HG03521 (cell line): ENCODE results near the gene PRB2.
"Not testable (repeated sequence)": the region's sequence is repeated elsewhere in the genome, so short reads cannot be mapped to it uniquely, and the experiment has no call there.

Source experiments
- ATAC-seq: cut with Tn5 transposase; IDR thresholded peaks from one replicate; pipeline ENCODE4 v1.9.1; 2021; ENCODE audit warnings: mild to moderate bottlenecking, moderate library complexity; ENCODE audit not compliant: unreplicated experiment

The PRB2 gene

DNA sequence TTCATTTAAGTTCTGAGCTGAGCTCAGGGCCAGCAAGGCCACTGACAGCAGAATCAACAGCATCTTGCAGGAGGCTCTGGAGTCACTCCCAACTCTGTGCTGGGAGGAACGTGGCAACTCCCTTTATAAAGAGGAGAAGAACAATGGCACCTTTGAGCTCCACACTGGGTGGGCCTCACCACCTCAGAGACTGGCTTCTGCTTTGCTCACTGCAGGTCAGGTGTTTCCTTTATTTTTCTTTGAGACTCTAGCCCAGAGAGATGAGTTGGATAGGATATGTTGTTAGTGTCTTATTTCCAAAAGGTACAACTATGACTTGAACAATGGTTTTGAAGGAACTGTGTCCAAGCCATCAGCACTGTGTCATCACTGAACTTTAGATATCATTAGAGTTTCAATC, at the start of gene PRB2:
PRB2 (minus strand) TSS at position 101 of the 400 bp plus-strand sequence; CDS start at position 63, 38 bp downstream.
- ATAC-seq: not testable (repeated sequence)

DNA sequence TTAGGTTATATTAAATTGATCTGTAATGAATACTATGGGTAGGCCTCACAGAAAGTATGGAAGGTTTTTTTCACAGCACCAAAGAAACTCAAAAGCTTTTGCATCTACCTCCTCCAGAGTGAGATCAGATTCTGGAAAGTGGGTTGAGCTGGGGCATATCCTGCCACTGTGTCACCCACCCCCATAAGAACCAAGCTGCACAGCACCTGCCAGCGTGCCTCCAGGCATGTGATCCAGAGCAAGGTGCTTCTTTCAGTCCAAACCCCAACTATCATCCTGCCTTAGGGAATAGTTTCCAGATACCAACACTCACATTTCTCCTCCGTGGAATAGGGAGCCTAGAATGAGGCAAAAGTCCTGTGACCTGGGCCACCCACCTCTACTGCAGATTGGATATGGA, 42.6 kb upstream of the PRB2 start:
- no peak for ATAC-seq

DNA sequence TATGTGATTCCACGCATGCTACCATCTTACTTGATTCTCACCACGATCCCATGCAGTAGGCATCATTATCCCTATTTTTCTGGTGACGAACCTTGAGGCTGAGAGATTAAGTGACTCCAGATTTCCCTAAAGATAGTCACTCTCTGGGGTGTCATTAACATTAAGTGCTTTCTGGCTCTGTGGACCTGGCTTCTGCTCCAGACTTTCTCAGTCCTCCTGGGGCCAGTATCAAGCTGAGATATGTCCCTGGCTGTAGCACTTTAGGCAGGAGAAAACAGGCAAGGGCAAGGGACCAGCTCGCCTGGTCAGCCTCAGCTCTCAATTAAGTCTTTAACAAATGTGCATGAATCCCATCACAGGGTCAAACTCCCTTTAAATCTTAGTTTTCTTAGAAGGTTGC, 38.3 kb upstream of the PRB2 start:
- no peak for ATAC-seq

- no peak for ATAC-seq
Observed at GRCh38 chr12:11431486-11431885, 36.1 kb upstream of the PRB2 start.

DNA sequence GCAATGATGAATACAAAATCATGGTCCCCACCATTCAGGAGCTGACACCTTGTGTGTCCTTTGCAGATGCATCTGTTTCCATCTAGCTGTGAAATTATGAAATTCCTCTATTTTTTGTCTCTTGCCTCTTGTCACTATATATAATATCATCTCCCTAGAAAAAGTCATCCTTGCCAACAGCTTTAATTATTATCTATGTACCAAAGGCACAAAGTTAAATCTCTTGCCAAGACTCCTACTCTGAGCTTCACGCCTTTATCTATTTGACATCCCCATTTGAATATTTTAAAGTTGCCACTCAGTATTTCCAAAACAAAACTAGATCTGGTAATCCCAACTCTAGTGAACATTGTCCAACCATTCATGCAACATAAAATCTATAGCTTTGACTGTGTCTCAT, 32.0 kb upstream of the PRB2 start:
- no peak for ATAC-seq

DNA sequence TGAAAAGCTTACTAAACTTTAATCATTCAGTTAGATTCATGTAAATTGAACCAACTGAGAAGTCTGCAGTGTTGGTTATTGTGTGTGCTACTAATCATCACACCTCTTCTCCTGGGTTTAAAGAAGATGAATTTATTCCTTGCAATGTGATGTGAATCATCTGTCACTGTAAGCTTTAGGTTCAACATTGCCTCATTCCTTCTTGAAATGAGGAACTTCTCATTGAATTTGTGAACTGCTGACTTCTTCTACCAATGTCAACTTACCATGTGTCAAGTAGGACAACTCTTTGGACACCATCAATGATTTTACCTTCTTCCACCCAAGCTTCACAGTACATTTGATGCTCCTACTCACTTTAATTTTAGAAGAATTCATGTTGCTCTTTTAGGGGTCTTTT, 17.4 kb upstream of the PRB2 start:
- no peak for ATAC-seq

DNA sequence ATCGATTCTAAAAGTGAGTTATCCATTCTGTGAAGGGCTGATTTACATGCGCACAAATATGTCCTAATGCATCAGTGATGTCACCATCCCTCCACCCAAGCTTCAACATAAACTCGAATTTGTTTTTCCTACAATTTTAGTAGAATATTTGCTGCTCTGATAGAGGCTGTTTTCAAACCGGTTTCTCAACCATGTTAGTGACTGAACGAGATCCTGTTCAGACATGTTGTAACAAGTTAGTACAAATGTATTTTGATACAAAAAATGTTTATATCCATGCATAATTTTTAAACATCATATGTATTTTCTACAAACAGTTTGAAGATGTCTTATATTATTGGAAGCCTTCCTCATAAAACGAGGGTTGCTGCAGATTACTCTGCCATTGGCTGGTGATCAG, 12.7 kb upstream of the PRB2 start:
- ATAC-seq: no peak

DNA sequence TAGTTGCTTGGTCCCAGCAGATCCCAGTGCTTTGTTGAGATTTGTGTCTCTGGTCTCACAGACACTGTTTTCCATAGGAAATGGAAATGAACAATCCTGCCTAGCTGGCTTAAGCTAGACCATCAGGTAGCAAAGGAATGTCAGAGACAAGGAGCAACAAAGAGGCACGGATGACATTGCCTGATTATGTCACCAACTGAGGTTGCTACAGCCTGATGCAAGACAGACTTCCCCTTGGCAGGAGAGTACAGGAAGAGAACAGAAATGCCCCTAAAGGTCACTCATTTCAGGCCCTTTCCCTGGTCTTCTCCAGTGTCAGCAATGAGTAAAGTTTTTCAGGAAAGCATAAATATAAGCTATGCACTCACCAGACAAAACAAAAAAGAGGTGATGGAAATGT, 2.0 kb upstream of the PRB2 start:
- no peak for ATAC-seq

- not testable (repeated sequence) for ATAC-seq
Observed at GRCh38 chr12:11391456-11391855, 3.9 kb downstream of the PRB2 start.

DNA sequence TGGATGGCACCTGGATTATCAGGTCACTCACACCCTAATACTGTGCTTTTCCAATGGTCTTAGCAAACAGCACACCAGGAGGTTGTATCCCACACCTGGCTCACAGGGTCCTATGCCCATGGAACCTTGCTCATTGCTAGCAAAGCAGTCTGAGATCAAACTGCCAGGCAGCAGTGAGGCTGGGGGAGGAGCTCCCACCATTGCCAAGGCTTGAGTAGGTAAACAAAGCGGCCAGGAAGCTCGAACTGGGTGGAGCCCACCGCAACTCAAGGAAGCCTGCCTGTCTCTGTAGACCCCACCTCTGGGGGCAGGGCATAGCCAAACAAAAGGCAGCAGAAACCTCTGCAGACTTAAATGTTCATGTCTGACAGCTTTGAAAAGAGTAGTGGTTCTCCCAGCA, 17.9 kb downstream of the PRB2 start:
- ATAC-seq: not testable (repeated sequence)

GRCh38 chr12:11361151-11361550, 34.2 kb downstream of the PRB2 start:
- no peak for ATAC-seq

DNA sequence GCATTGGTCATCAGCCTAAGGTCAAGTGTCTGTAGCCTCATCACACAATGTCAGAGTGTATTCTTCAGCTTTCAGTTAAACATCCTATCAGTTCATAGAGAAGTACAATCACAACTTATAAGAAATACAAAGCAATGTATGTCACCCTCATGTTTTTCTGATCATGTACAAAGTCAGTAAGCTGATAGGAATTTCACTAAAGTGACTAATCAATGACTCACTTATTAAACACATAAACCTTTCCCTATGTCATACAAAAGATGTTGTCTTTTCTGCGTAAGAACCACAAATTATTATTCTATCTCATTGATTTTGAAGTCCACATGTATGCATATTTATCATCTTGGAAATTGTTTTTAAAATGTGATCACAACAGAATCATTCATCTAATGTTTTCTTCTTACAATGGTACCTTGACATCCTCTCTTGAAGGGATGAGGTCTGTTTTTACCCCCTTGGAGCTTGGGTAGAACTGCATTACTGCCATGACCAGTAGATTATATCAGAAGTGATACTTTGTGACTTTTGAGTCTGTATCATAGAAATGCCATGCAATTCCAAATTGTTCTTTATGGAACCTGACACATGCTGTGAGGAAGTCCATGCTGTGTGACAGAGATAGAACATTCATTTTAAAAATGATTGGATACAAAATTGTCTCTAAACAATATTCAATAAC, 35.0 kb downstream of the PRB2 start:
- ATAC-seq: not testable (repeated sequence)

DNA sequence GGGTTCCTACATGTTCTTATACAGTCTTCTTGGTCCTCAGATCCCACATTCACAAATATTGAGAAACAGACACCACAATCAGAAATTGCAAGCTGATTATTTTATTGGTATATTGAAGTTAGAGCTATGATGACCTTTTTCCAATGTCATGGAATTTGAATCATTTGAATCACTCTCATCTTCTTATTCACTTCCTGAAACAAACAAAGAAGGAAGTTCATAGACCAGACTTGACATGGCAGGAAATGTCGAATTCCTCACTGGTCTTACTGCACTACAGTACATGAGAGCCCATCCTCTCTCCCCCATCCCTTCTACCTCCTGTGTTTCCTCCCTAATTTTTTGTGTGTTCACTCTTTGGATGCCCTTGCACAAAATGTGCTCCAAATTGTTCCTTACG, 43.6 kb downstream of the PRB2 start:
- ATAC-seq: not testable (repeated sequence)

DNA sequence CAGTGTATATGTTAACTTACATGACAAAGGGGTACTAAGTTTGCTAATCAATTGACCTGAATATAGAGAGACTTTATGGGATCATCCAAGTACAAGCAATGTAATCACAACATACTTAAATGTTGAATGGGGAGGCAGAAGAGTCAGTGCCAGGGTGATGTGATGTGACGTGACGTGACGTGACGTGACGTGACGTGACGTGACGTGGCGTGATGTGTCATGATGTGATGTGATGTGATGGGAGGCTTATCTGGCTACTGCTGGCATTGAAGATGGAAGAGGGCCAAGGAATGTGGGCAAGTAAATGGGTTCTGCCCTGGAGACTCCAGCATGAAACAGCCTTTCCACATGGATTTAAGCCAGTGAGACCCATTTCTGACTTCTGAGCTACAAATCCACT, 46.9 kb downstream of the PRB2 start:
- ATAC-seq: no peak

- no peak for ATAC-seq
Observed at GRCh38 chr12:11347810-11348209, 47.6 kb downstream of the PRB2 start.

DNA sequence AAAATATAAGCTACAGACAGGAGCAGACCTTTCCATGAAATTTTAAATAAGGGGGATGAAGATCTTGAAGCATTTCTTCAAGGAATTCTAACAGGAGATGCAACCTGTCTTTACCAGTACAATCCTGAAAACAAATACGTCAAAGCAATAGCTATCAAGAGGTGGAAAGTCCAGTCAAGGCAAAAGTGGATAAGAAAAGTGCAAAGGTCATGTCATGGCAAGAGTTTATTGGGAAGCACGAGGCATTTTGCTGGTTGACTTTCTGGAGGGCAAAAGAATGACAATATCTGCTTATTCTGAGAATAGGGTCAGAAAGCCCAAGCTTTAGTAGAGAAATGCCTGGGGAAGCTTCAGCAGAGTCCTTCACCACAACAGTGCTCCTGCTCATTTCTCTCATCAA, 50.9 kb downstream of the PRB2 start:
- no peak for ATAC-seq
